NK-92 (cell line): ENCODE results near the gene PACC1.

Experiments
- DNase-seq: peaks from one replicate; lab custom pipeline; 2025; ENCODE audit not compliant: unreplicated experiment; lab: John Stamatoyannopoulos, UW

Gene PACC1

DNA sequence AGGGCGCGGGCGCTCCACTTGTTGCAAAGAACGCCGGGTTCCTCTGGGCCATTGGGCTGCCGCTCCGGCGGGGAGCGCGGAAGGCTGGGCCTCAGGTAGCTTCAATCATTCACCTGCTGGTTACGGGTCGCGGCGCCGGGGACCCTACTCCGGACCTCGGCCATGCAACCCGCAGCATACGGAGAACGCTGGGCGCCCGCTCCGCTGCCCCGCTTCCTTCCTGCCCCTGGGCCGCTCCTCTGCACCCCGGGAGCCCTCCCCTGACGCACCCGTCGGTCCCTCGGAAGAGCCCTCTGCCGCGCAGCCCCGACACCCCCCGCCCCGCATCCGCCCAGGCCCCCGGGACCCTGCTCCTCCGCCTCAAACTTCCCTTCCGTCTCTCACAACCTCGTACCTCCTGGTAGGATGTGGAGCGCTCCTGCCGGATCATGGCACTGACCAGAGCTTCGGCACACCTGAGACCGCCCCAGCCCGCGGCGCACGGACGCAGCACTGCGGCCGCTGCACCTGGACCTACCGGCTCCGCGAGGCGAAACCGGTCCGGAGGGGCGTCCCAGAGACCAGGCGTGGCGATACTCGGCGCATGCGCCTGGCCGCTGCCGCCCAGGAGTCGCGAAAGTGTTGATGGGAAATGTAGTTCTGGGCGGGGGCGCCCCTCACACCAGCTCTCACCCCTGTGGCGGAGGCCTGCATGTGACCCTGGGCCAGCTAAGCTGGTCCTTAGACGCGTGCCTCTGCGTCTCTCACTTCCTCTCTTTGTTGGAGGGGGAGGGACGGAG, at the start of gene PACC1:
TSS of gene PACC1 (minus strand) at position 559 of the 779 bp plus-strand sequence. CDS start at position 430, 129 bp downstream.
- peak; percentile 7 for DNase-seq

DNA sequence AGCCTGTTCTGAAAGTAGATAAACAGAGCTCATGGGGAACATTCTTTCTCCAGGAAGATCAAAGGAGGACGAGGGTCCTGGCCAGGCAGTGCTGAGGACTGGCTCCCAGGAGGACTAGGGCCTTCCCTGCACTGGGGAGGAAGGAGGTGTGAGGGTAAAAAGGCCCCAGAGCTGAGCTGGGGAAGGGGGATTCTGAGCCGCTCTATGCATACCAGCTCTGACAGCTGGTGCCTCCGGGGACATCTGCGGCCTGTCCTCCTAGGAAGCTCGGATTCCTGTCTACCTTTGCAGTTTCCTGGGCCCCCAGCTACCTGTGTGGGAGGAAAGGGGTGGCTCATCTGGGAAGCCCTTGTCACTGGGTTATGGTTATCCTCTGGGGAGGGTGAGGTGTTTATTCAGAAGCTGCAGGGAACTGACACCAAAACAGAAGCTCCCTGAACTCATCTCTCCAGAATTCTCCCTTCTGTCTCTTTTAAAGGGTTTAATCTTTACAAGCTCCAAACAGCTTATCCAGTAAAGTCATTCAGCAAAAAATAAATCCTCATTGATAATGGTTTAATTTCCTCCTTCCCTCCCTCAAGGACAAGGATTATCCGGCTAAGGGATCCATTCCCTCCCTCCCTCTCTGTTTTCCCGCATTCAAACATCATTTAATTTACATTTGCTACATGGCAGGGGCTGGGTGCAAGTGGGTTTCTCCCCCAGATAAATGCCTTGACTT, 49.0 kb upstream of the PACC1 start:
- no peak for DNase-seq

DNA sequence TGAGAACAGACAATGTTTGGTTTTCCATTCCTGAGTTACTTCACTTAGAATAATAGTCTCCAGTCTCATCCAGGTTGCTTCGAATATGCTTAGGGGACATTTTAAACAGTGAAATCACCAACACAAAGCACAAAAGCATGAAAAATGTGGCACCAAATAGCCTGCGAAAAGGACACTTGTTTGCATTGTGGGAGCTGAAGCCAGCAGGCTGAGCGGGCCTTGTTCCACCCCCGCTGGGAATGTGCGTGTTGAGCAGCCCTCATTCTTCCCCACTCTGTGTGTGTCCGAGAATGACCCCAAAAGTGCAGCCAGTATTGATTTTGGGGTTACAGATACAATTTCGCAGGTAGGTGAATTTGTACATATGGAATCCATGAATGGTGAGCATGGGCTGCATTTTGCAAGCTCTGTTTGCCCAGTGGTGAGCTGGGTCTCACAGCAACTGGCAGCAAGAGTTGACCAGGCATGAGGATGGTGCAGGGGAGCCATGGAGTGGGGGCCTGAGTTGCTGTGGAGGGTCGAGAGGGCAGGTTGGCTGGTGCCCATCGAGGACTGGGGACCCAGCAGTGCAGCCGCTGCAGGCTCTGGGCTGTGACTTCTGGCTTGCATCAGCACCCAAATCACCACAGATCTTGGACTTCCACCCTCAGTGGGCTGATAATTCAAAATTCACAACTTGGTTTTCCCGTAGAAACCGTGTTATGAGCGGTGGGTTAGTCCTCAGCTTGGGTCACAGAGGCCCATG, 47.4 kb upstream of the PACC1 start:
- DNase-seq = no peak

DNA sequence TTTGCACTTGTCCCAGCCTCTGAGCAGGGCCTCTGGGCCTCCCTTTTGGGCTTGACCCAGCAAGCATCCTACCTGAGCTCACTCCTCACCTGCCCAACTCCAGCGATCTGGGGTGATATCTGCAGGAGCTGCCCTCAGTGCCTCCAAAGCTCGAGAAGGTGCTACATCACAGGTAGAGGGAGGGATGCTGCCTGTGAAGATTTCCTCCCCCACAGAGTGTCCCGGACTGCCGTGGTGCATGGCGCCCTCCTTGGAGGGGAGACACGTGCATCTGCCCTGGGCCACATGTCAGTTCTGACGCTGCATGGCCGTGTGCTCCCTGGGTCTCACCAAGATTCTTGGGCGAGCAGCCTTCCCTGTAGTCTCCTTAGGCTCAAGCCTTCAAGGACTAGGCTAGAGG, 45.7 kb upstream of the PACC1 start:
- DNase-seq = no peak

DNA sequence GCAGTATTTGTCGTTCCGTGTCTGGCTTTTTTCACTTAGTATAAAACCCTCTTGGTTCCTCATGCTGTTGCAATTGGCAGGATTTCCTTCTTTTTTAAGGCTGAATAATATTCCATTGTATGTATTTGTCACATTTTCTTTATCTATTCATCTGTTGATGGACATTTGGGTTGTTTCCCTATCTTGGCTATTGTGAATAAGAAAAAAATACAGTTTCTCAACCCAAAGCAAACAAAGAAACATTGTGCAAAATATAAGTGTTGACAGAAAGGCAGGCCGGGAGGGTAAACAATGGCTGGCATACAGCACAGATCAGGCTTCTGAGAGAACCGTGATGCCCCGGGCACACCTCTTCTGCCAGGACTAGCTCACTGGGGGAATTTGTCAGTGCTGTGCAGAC, 45.0 kb upstream of the PACC1 start:
- DNase-seq = no peak

DNA sequence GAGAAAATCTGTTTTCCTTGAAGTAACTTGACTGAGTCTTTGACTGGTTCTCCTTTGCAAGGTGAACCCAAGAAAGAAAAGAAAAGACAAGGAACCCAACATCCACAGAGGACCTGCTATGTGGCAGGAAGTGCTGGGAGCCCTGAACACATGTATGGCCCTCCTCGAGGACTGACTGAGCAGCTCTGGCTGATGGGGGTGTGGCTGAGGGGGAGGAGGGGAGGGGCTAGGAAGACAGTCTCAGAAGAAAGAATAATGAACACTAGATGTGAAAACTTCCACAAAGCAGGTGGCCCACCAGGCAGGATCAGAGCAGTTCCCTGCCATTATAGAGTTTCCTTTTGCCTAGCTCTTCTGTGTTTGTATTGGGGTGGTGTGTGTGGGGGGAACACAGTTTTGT, 44.1 kb upstream of the PACC1 start:
- DNase-seq = no peak

DNA sequence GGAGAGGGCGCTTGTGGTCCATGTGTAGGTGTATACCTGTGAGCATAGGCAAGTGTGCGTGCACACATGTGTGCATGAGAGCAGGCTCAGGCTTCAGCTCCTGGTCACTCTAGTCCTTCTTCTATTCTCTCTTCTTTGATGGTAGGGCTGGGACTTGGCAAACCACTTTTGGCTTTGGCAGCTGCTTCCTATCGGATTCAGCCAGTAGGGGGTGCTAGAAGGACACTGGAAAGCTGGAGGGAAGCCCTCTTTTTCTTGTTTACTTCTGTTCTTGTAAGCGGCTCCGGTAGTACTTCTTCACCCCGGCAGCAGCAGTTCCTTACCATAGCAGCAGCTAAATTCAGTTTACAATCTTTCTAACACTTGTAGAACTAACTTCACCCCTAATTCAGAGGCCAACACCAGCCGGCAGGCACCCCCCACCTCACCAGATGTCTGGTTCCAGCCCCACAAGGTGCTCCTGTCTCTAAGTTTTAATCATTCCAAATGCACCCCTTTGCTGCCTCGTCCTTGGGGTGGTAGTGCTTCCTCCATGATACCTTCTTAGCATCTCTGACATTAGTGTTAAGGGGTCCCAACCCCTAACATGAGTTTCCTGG, 43.2 kb upstream of the PACC1 start:
- DNase-seq = no peak

DNA sequence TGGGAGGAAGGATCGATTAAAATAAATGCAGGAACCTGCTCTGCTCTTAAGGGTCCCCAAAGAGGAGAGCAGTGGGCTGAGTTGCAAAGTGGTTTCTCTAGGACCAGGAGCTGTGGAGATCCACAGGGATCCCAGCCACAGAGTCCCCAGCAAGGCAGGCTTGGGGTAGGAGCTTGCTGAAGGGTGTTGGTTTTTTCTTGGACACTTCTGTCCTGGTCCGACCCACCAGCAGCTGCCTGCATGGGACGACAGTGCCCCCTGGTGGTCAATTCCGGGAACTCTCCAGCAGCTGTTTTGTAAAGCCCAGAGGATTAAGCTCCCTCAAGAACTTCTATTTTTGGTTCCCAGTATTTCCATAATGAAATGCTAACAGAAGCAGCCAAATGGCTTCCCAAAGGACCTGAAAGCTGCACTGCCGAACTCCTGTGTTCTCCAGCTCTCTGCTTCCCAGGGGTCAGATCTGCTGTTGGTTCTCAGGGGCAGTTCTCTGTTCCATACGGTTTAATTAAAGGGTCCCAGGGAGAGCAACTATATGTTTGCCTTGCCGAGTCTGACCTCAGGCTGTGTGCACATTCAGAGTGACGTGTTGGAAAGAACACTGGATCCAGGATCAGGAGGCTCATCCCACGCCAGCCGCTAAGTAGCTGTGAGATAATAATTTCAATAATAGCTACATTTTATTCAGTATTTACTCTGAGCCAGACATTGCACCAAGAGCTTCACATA, 41.3 kb upstream of the PACC1 start:
- no peak for DNase-seq

DNA sequence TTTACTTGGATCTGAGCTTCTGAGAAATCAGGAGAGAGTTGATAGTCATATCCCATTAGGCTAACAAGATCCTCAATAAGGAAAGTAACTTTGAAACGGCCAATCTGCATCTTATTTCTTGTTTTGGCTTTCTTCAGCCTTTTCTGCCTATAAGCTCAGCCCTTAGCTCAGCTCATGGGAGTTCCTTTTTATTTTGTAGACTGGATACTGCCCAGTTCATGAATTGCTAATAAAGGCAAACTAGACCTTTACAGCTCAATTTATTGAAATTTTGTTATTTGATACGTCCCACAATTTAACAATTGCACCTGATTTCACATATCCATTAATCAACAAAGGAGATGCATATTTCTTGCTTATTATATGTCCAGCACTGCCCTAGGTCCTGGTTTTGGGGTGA, 40.7 kb upstream of the PACC1 start:
- no peak for DNase-seq

DNA sequence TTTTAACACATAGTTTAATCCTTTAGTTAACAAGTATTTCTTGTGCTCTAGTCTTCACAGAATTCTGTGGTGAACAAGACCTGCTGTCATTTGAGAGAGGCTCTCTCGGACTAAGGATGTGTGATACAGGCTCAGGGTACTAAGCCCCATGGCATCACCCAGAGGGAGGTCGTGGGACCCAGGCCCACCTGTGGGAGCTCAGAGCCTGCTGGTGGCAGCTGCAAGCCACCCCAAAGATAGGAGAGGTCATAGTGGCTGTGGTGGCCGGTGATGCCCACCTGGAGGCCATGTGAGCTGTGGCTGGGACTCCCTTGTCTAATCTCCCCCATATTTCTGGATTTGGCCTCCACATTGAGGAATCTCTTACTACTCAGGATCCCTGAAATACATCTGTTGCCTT, 40.1 kb upstream of the PACC1 start:
- DNase-seq = no peak

DNA sequence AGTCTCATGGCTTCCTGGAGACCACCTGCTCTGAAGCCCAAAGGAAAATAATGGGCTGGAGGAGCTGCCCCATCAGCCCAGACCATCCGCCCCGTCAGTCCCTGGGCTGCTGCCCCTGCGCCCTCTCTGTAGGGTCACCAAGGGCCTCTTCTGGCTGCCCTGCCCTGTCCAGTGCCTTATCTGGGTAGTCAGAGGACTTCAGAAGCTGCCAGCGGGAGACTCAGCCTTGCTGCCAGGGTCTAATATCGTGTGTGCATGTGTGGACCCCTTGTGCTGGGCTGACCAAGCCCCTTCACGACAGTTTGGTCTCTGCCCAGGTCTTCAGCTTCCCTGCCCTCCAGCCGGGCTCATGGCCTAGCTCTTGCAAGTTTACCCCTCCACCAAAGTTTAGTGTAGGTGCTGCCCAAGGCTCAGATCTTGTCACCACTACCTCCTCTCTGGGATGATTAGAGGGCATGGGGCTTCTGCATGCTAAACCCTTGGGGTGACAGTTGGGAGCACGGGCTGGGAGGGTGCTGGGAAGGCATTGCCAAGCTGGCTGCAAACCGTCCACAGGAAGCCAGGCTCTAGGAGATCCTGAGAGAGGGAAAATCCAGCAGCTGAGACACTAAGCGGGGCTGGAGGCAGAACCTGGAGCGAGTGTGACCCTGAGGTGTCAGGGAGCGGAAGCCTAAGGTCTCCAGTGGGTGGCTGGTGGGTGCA, 38.6 kb upstream of the PACC1 start:
- DNase-seq = no peak

DNA sequence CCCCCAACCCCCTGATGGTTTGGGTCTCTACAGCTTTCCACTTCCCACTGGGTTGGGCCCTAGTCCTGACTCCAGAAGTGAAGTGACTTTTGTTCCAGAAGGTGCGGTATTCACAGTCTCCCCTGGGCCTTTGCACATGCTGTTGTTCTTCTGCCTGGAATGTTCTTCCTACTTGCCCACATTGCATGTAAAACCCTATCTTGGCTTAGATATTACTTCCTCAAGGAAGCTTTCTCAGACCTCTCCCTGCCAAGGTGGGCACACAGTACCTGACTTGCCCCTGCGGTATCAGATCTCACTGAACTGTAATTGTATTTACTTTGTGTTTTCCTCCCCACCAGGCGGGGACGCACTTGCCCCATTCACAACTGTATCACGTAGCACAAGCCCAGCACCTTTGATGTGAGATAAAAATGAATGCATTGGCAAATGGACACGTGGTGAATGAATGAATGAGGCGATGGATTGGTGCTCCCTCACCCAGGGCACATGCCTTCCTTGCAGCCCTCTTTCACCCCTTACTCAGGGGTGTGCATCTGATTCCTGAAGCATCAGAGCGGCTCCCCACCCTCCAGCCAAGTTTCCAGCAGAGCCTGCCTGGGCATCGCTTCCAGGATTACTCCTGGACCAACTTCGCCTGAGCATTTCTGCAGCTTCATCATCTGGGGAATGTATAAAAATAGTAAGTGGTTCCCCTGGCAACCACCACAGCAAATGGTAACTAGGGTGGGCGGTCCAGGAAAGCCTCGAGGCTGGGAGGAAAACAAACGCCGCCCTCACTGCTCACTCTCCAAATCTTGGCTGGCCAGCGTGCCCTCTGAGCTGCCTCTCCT, 37.9 kb upstream of the PACC1 start:
- no peak for DNase-seq

DNA sequence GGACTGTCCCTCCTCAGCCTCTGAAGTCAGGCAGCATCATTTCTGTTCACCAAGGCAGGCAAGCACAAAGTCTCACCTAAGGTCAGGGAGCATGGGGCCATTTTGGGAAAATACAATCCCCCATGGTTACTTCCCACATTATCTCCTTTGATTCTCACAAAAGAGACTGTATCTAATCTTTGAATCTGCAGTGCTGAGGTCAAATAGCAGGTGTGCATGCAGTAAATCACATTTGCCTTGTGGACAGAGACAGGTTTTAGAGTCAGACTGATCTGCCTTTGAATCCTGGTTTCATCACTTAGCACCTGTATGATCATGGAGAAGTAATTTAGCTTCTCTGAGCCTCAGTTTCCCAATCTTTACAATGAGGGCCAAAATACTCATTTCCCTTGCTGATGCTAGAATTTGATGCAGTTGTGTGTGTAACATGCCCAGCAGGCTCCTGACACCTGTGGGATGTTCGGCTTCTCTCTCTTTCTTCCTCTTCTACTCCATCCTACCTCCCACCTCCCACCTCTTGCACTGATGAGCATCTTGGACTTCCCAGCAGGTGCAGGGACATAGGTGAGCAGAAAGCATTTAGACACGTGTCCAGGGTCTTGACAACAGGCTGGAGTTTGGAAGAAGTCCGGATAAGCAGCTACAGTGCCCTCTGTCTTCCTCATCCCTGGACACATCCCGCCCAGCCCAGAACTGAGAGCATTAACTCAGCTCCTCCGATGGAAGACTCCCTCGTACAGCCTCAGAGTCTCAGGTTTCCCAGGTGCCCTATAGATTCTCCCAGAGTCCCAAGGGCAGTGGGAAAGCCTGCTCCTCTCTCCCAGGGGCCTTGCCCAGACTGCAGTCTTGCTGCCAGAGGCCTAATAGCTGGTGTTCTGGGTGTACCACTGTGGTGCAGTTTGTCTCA, 37.0 kb upstream of the PACC1 start:
- no peak for DNase-seq

DNA sequence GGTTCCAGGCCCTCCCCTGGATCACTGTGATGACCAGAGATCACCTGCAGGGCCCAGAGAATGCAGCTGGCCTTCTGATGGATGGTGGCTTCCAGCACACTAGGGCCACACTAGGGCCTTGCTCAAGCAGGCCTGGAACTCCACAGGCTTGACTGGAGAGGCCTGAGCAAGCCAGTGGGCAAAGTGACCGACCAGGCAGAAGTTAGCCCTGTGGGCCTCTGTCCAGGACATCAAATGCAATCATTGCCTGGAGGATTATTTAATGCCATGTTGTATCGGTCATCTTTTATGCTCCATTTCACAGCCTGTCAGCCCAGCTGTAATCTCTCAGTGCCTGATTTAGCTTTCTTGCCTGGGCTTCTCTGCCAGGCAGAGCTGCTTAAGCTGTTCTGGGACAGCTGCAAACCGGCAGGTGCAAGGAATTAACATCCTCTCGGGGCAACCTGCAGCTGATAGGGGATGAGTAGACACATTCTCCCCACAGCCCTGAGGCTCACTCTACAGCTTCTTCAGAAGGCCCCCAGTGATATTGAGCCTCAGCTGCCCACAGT, 35.7 kb upstream of the PACC1 start:
- DNase-seq = no peak

DNA sequence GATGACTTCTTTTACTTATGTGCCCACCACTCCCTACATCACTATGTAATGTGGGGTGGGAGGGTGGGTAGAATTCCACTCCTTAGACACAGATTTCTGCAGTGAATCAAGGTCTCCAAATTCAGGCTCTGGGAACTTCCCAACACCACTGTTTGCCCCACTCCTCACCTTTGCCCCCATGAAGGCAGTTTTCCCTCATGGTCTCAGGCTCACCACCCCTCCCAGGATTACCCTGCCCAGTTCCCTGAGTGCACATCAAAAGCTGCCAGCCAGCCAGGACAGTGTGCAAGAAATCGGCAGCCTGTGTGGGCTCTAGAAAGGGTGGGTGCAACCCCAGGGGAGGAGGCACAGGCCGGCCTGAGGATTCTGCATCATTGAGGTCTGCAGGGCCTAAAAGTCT, 32.8 kb upstream of the PACC1 start:
- no peak for DNase-seq

DNA sequence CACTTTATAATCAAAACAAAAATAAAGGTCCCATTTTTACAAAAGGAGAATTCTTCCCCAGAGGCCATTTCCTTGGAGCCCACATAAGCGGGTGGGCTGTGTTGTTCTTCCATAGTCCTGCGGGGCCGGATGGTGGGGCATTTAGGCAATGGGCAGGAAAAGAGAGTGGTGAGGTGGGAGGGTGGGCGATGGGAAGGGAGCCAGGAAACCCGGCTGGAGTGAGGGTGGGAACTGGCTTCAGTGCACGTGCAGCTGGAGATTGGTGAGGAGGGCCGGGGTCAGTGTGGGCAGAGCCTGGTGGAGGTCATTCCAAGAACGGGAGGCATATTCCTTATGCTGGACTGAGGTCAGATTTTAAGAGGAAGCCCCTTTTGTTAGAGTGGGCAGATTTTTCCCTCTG, 31.6 kb upstream of the PACC1 start:
- no peak for DNase-seq

DNA sequence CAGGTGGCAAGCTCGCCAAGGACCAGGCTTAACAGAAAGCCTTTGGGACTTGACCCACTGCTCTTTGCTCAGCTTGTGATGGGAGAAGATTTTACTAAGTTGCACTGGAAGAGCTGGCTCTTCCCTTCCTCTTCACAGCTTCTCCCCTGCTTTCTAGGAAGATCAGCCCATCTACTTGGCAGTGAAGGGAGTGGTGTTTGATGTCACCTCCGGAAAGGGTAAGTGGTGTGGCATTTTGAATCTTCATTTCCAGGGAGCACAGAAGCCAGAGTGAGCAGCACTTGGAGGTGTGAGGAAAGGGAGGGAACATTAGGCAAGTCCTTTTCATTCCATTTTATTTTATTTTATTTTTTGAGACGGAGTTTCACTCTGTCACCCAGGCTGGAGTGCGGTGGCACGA, 27.7 kb upstream of the PACC1 start:
- DNase-seq = no peak

DNA sequence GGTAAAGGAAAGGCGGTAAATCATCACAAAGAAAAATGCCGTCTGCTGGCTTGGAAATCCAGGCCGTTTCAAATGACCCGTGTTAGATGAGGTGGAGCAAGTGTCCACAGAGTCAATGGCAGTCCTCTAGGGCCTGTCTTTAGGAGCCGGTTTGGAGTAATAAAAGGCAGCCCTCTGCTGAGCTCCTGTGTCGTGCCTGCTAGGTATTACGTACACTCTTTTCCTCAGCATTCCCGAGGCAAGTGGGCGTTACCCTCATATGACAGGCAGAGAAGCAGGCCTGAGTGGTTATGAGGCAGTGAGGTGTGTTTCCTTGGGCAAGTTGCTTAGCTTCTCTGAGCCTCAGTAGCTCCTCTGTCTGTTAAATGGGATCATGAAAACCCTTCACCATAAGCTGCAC, 25.7 kb upstream of the PACC1 start:
- no peak for DNase-seq
